Neural progenitor cell (in vitro differentiated cells): ENCODE results near the gene PTPRN2. TPM values are rescaled to one million over a fixed set of nuclear protein-coding genes. Genes with fewer than 3 reads are reported as not detected.

ENCODE experiments used
- DNase-seq: peaks from one replicate; pipeline ENCODE4 v3.0.0-alpha.2; 2016; ENCODE audit warnings: low spot score
- H2AFZ ChIP-seq: fragments of 200-600 bp; sonication (generic); replicated peaks from 2 replicates; pipeline ENCODE4 v1.6.1; 2016; ENCODE audit warnings: antibody characterized with exemption
- H3F3A ChIP-seq: fragments of 200-600 bp; sonication (generic); 2 replicates; pipeline ENCODE4 v1.6.1; 2016; ENCODE audit warnings: antibody characterized with exemption, low read depth
- H3K27ac ChIP-seq: fragments of 200-600 bp; sonication (generic); 2 replicates; pipeline ENCODE4 v1.5.1; 2016; ENCODE audit warnings: mild to moderate bottlenecking
- H3K27me3 ChIP-seq: fragments of 200-600 bp; sonication (generic); 2 replicates; pipeline ENCODE4 v1.6.1; 2016; ENCODE audit warnings: mild to moderate bottlenecking, moderate library complexity
- H3K36me3 ChIP-seq: fragments of 200-600 bp; sonication (generic); 2 replicates; pipeline ENCODE4 v1.5.1; 2016
- H3K4me1 ChIP-seq: fragments of 200-600 bp; sonication (generic); 2 replicates; pipeline ENCODE4 v1.6.1; 2016; ENCODE audit warnings: mixed run types
- H3K4me2 ChIP-seq: fragments of 200-600 bp; sonication (generic); 2 replicates; pipeline ENCODE4 v1.6.1; 2016
- H3K4me3 ChIP-seq: fragments of 200-600 bp; sonication (generic); 2 replicates; pipeline ENCODE4 v1.5.1; 2016
- H3K79me2 ChIP-seq: fragments of 200-600 bp; sonication (generic); 2 replicates; pipeline ENCODE4 v1.6.1; 2016; ENCODE audit warnings: low read depth
- H3K9ac ChIP-seq: fragments of 200-600 bp; sonication (generic); 2 replicates; pipeline ENCODE4 v1.6.1; 2016
- H3K9me3 ChIP-seq: fragments of 200-600 bp; sonication (generic); 2 replicates; pipeline ENCODE4 v1.5.1; 2016; ENCODE audit warnings: low read depth
- H4K20me1 ChIP-seq: fragments of 200-600 bp; sonication (generic); 2 replicates; pipeline ENCODE4 v1.6.1; 2016; ENCODE audit warnings: low read depth
- H3K27ac Mint-ChIP-seq: 3 replicates; pipeline ENCODE4 v1.8.0; 2021; ENCODE audit warnings: mixed read lengths
- H3K27me3 Mint-ChIP-seq: 2 replicates; pipeline ENCODE4 v1.8.0; 2022; ENCODE audit warnings: low read depth, mild to moderate bottlenecking, inconsistent platforms, moderate library complexity, mixed read lengths; ENCODE audit not compliant: insufficient read depth
- H3K36me3 Mint-ChIP-seq: 3 replicates; pipeline ENCODE4 v1.8.0; 2021; ENCODE audit warnings: mixed read lengths
- H3K4me1 Mint-ChIP-seq: 3 replicates; pipeline ENCODE4 v1.8.0; 2021; ENCODE audit warnings: mixed read lengths
- H3K4me3 Mint-ChIP-seq: 3 replicates; pipeline ENCODE4 v1.8.0; 2021; ENCODE audit warnings: mild to moderate bottlenecking, moderate library complexity, mixed read lengths
- H3K9me3 Mint-ChIP-seq: 3 replicates; pipeline ENCODE4 v1.8.0; 2020; ENCODE audit warnings: mixed read lengths
- EZH2 ChIP-seq: fragments of 200-600 bp; sonication (generic); IDR thresholded peaks from 2 replicates; pipeline ENCODE4 v1.6.1; 2017; ENCODE audit warnings: antibody characterized with exemption, mild to moderate bottlenecking, moderate library complexity
- EZH2phosphoT487 ChIP-seq: fragments of 200-600 bp; sonication (generic); IDR thresholded peaks from 2 replicates; pipeline ENCODE4 v1.6.1; 2017; ENCODE audit warnings: antibody characterized with exemption
- total RNA-seq: library from RNA; depleted of rRNA; stranded (reverse); fragments of >200 nt; gene quantifications from 2 replicates; pipeline ENCODE4 v1.2.3, GENCODE V29; 2015; ENCODE audit warnings: low replicate concordance
- TF ChIP-seq, protein P1 (sequence below): fragments of 200-600 bp; sonication (generic); IDR thresholded peaks from 2 replicates; pipeline ENCODE4 v1.5.1; 2017; ENCODE audit warnings: antibody characterized with exemption, mild to moderate bottlenecking

PTPRN2 gene
- total RNA-seq, 1 donor from 2014 or later: 3.0 TPM

DNA sequence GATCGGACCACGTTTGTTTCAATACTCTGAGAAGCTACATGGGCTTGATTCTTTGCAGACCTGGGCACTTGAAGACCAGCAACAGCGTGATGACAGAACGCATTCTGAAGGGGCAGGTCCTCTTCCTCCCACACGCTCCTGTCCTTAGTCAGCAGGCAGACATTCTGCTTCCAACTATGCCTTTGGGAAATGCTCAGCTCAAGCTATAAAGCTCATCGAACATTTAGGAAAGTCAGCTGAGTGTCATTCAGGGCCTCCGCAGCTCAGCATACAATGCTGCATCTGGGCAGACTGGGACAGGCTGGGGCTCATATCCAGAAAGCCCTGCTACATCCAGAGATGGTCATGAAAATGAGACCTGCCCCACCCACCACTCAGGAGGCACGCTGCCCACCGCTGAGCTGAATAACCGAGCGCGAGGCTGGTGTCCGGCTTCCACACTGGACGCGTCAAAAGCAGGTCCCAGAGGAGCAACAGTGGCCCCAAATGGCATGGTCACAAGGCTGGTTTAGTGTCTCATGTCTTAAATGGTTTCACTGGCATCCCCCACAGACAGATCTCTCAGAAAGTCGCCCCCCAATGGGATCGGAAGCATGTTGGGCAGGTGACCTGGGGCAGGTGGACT lies 976.8 kb downstream of the PTPRN2 start:
- no peaks in the 10 kb centered on the region for H3K9me3 ChIP-seq
- no peak overlapping the region for H3K4me2 ChIP-seq
- H3K27me3 Mint-ChIP-seq: peaks cover 13% of the 10 kb centered on the region
- peaks cover 32% of the 10 kb centered on the region for H3K27me3 ChIP-seq
- H3K79me2 ChIP-seq: no peaks in the 10 kb centered on the region
- no peak overlapping the region for H3K27ac ChIP-seq
- peaks cover 39% of the 10 kb centered on the region for H3K36me3 Mint-ChIP-seq
- no peaks in the 10 kb centered on the region for H3K4me1 ChIP-seq
- no peak overlapping the region for H3K9ac ChIP-seq
- peaks cover 8% of the 10 kb centered on the region for H3K4me1 Mint-ChIP-seq
- no peaks in the 10 kb centered on the region for H3K9me3 Mint-ChIP-seq
- H3F3A ChIP-seq: no peaks in the 10 kb centered on the region
- no peak overlapping the region for H3K4me3 Mint-ChIP-seq
- TF ChIP-seq EZH2: no peak
- TF ChIP-seq EZH2phosphoT487: no peak
- TF ChIP-seq, protein P1, sequence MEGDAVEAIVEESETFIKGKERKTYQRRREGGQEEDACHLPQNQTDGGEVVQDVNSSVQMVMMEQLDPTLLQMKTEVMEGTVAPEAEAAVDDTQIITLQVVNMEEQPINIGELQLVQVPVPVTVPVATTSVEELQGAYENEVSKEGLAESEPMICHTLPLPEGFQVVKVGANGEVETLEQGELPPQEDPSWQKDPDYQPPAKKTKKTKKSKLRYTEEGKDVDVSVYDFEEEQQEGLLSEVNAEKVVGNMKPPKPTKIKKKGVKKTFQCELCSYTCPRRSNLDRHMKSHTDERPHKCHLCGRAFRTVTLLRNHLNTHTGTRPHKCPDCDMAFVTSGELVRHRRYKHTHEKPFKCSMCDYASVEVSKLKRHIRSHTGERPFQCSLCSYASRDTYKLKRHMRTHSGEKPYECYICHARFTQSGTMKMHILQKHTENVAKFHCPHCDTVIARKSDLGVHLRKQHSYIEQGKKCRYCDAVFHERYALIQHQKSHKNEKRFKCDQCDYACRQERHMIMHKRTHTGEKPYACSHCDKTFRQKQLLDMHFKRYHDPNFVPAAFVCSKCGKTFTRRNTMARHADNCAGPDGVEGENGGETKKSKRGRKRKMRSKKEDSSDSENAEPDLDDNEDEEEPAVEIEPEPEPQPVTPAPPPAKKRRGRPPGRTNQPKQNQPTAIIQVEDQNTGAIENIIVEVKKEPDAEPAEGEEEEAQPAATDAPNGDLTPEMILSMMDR: no peak
- H3K36me3 ChIP-seq: no peaks in the 10 kb centered on the region
- no peak overlapping the region for H3K4me3 ChIP-seq
- no peak overlapping the region for H2AFZ ChIP-seq
- no peaks in the 10 kb centered on the region for H4K20me1 ChIP-seq
- H3K27ac Mint-ChIP-seq: peak overlapping the region; percentile 69
- DNase-seq: no peak

DNA sequence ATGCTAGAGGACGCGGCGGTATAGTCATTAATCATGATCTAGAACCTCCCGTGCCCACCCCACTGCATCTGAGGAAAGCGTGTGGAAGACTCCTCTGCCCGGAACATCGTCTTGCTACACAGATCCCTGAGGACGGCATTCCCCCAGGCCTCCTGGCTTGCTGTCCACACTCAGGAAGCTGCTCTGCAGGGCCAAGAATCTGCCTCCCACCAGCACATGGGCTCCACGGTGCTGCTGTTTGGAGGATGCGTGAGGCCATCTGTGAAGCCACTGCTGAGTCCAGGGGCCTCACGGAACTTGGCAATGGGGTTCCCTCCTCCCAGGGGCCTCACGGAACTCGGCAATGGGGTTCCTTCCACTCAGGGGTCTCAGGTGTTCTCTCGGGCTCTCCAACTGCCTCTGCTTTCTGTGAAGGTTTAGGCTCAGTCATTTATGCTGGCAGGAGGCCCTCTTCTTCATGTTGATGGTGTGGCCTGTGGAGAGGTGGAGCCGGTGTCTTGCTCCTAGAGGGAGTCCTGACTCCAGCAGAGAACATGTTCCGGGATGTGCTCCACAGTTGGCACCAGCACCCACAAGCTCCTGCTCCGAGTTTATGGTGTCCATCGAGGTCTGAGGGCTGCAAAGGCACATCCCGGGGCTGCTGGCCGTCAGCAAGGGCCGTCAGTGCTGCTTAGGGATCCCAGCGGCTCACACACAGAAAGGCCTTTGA lies 977.5 kb downstream of the PTPRN2 start:
- Histone ChIP-seq H3K4me3 (no peak overlapping the region), H3K4me2 (no peak overlapping the region), H3K9me3 (no peaks in the 10 kb centered on the region), H3K79me2 (no peaks in the 10 kb centered on the region), H3F3A (no peaks in the 10 kb centered on the region), H3K27me3 (peaks cover 37% of the 10 kb centered on the region), H3K27ac (no peak overlapping the region), H3K36me3 (no peaks in the 10 kb centered on the region), H3K9ac (no peak overlapping the region), H2AFZ (no peak overlapping the region), H4K20me1 (no peaks in the 10 kb centered on the region), H3K4me1 (no peaks in the 10 kb centered on the region)
- Mint-ChIP-seq H3K27me3 (peaks cover 15% of the 10 kb centered on the region), H3K27ac (no peak overlapping the region), H3K4me3 (no peak overlapping the region), H3K36me3 (peaks cover 34% of the 10 kb centered on the region), H3K9me3 (no peaks in the 10 kb centered on the region), H3K4me1 (peaks cover 8% of the 10 kb centered on the region)
- TF ChIP-seq EZH2phosphoT487 (no peak), EZH2 (no peak)
- TF ChIP-seq, protein P1: no peak
- no peak for DNase-seq

DNA sequence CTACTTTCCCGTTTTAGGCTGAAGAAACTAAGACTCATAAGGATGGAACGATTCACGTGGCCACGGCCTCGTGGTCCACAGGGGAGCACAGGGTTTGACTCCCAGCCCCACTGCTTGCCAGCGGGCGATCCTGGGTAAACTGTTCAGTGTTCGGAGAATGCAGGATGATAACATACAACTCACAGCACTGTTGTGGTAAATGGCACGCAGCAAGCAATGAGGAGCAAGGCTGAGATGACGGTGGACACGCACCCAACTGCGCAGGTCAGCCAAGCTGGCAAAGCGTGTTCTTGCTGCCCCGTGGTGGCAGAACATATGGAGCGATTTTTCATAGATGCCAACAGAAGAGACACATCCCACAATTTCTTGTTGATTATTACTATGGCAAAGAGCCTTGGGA lies 978.1 kb downstream of the PTPRN2 start:
- Histone ChIP-seq H3K9ac (no peak overlapping the region), H3K27ac (no peak overlapping the region), H3K9me3 (no peaks in the 10 kb centered on the region), H4K20me1 (no peaks in the 10 kb centered on the region), H3K4me2 (no peak overlapping the region), H3K27me3 (peaks cover 42% of the 10 kb centered on the region), H3K79me2 (no peaks in the 10 kb centered on the region), H3K36me3 (no peaks in the 10 kb centered on the region), H3F3A (no peaks in the 10 kb centered on the region), H3K4me1 (no peaks in the 10 kb centered on the region), H3K4me3 (no peak overlapping the region), H2AFZ (no peak overlapping the region)
- no peak for DNase-seq
- Mint-ChIP-seq H3K27me3 (peaks cover 14% of the 10 kb centered on the region), H3K27ac (peak overlapping the region; percentile 53), H3K9me3 (no peaks in the 10 kb centered on the region), H3K4me1 (peaks cover 12% of the 10 kb centered on the region), H3K36me3 (peaks cover 31% of the 10 kb centered on the region), H3K4me3 (no peak overlapping the region)
- TF ChIP-seq EZH2phosphoT487: no peak
- no peak for TF ChIP-seq EZH2
- TF ChIP-seq, protein P1: no peak
